GM18909 (cell line): ENCODE data around the gene CSNK1G2.

Experiments
- ATAC-seq: cut with Tn5 transposase; IDR thresholded peaks from one replicate; pipeline ENCODE4 v1.9.1; 2021; ENCODE audit warnings: mild to moderate bottlenecking; ENCODE audit not compliant: unreplicated experiment, poor library complexity

Gene CSNK1G2

DNA sequence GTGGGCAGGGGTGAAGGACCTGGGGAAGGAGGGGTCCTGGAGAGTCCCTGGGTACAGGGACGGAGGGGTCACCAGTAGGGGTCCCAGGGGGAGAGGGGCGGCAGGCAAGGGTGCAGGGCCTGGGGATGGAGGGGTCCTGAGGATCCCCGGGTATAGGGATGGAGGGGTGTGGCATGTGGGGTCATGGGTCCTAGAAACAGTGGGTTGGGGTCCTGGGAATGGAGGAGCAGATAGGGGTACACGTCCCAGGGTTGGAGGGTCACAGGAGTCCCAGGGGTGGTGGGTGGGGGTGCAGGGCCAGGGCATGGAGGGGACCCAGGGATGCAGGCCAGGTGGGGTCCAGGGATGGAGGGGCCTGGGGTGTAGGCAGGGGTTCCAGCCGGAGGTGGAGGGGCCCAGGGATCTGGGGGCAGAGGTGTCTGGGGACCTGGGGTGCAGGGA, 73.2 kb downstream of the CSNK1G2 start:
- no peak for ATAC-seq

DNA sequence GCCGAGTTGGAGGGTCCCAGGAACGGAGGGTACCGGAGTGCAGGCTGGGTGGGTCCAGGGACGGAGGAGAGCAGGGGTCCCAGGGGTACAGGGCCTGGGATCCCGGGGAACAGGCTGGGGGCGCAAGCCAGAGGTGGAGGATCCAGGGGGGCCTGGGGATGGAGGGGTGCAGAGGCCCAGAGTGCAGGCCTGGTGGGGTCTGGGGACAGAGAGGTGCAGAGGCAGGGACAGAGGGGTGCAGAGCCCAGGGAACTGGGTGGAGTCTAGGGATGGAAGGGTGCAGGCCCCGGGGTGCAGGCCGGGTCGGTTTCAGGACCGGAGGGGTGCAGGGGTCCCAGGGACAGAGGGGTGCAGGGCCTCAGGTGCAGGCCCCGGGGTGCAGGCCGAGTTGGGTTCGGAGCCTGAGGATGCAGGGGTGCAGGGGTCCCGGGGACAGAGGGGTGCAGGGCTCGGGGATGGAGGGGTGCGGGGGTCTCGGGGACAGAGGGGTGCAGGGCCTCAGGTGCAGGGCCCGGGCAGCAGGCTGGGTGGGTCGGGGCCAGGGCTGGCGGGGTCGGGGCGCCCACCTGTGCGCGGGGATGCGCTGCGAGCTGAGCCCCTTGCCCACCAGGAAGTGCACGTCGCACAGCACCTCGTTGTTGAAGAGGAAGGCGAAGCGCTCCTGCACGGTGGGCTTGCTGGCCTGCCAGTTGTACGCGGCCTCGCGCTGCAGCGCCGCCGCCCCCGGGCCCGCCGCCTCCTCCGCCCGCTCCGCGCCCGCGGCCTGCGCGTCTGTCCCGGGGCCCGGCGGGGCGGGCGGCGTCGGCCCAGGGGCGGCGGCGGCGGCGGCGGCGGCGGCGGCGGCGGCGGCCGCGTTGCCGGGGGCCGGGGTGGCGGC, 74.0 kb downstream of the CSNK1G2 start:
- no peak for ATAC-seq

DNA sequence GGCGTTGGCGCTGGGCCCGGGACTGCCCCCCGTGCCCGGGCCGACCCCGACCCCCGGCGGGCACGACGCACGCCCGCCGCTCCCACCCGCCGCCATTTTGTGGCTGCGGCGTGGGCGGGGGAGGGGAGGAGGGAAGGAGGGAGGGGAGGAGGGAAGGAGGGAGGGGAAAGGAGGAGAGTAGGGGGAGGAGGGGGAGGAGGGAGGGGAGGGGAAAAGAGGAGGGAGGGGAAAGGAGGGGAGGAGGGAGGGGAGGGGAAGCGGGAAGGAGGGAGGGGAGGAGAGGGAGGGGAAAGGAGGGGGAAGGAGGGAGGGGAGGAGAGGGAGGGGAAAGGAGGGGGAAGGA, 74.6 kb downstream of the CSNK1G2 start, which contains the start of gene BTBD2:
BTBD2 (minus strand) TSS at position 107 of the 343 bp plus-strand sequence; CDS start at position 96, 11 bp downstream.
- no peak for ATAC-seq

DNA sequence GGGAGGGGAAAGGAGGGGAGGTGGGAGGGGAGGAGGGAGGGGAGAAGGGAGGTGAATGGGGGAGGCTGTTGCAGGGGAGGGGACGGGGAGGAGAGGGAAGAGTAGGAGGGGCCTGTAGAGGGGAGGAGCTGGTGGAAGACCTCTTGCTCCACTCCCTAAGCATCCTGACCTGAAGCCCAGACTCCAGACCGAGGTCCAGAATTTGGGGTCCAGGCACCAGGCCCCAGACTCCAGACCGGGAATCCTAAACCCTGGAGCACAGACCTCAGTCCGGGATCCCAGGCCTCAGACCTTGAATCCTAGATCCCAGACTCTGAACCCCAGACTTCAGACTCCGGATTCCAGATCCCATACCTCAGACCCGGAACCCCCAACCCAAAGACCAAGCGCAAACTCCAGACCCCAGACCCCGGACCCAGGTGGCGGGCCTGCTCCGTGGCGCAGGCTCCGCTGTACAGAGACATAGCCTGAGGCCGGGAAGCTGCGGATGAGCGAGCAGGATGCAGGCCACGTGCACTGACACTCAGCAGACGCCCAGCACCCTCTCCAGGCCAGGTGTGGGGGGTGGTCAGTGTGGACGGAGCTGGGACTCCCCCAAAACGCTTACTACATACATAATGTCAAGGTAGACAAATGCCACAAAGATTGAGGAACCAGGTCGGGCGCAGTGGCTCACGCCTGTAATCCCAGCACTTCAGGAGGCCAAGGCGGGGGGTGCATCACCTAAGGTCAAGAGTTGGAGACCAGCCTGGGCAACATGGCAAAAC, 75.3 kb downstream of the CSNK1G2 start:
- no peak for ATAC-seq

DNA sequence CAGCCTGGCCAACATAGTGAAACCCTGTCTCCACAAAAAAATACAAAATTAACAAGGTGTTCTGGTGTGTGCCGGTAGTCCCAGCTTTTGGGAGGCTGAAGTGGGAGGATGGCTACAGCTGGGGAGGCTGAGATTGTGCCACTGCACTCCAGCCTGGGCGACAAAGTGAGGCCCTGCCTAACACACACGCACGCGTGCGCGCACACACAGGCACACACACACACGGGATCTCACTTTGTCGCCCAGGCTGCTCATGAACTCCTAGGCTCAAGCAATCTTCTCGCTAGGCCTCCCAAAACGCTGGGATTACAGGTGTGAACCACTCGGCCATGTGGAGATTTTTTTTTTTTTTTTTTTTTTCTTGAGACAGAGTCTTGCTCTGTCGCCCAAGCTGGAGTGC, 77.8 kb downstream of the CSNK1G2 start:
- ATAC-seq, result no peak

DNA sequence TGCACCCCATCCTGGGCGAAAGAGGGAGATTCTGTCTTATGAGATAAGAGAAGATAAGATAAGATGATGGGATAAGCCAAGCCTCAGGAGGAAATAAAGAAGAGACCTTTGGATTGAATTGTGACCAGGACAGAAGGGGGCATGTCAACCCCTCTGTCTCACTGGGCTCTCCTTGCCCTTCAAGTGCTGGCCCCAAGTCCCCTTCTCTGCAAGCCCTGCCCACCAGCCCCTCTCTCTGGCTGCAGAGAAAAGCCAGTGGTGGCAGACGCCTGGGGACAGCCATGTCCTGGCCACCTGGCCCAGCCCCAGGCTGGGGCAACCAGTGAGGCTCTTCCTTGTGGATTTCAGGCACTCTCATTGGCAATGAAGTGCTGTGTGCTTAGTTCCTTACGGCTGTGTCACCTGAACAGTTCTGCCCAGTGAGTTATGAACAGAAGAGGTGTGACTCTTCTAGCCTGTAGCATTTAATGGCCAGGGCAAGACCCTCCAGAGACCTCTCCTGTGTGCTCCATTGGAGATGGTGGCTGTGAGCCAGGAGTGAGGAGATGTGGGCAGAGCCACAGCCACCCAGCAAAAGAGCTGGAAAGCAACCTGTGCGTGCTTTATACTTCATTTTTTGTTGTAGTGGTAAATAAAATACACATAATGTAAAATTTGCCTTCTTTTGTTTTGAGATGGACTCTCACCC, 80.6 kb downstream of the CSNK1G2 start:
- ATAC-seq, result no peak

DNA sequence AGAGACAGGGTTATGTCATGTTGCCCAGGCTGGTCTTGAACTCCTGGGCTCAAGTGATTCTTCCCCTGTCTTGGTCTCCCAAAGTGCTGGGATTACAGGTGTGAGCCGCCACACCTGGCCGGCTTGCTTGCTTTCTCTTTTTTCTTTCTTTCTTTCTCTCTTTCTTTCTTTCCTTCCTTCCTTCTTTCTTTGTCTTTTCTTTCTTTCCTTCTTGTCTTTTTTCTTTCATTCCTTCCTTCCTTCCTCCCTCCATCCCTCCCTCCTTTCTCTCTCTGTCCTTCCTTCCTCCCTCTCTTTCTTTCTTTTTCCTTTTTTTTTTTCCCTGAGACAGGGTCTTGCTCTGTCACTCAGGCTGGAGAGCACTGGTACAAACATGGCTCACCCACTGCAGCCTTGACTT, 81.3 kb downstream of the CSNK1G2 start:
- ATAC-seq, result no peak

DNA sequence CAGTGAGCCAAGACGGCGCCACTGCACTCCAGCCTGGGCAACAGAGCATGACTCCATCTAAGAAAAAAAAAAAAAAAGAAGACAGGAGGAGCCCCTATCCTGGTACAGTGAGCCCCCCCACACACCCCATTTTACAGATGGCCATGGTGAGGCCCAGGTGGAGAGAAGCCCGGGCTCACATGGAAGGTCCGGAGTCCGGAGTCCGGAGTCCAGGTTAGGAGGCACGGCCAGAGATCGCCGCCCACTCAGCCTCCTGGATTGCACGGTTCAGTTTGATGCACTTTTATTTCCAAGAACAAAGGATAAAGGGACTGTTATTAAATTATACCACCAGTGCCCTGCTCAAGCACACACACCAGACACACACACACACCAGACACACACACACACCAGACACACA, 85.8 kb downstream of the CSNK1G2 start:
- ATAC-seq, result no peak

DNA sequence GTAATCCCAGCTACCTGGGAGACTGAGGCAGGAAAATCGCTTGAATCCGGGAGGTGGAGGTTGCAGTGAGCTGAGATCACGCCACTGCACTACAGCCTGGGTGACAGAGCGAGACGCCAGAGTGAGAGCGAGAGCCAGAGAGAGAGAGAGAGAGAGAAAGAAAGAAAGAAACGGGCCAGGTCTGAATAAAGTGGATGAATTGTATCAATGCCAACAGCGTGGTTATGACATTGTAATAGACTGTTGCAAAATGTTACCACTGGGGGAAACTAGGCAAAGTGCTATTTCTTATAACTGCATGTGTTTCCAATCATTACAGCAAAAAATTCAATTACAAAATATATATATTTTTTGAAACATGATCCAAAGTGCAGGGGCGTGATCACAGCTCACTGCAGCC, 86.4 kb downstream of the CSNK1G2 start:
- no peak for ATAC-seq
